CD14-positive monocyte (primary cell): Measurements from ENCODE around the gene LAMA3. TPM values are rescaled to one million over a fixed set of nuclear protein-coding genes. Genes with fewer than 3 reads are reported as not detected.

Experiments used
- DNase-seq, 3 donors: peaks; one replicate each; pipeline ENCODE4 v3.0.0-alpha.2; 2011 to 2022
- H2AFZ ChIP-seq: 2 replicates; pipeline ENCODE4 v1.6.0; 2012; ENCODE audit warnings: mild to moderate bottlenecking, low read depth, low read length, inconsistent platforms; ENCODE audit not compliant: insufficient read depth, poor library complexity, severe bottlenecking
- H3K27ac ChIP-seq, 2 donors: 1 replicate in 1 of 2; 2 replicates in 1 of 2; pipeline ENCODE4 v1.5.1; 2012 to 2013; ENCODE audit warnings: low read length in 2 of 2, control low read depth in 1 of 2, inconsistent platforms in 1 of 2, low read depth in 1 of 2, mild to moderate bottlenecking in 1 of 2
- H3K27me3 ChIP-seq, 2 donors: one replicate each; pipeline versions ENCODE4 v1.6.0 to v1.6.1; 2011 to 2013; ENCODE audit warnings: low read length in 2 of 2; ENCODE audit not compliant: control insufficient read depth in 2 of 2, insufficient read depth in 2 of 2
- H3K36me3 ChIP-seq, 2 donors: replicated peaks in 1 of 2; 1 replicate in 1 of 2; 2 replicates in 1 of 2; pipeline versions ENCODE4 v1.5.1 to v1.6.1; 2012 to 2013; ENCODE audit warnings: low read length in 2 of 2, control low read depth in 1 of 2, inconsistent platforms in 1 of 2, mild to moderate bottlenecking in 1 of 2; ENCODE audit not compliant: insufficient read depth in 2 of 2, control insufficient read depth in 1 of 2
- H3K4me1 ChIP-seq, 2 donors: 1 replicate in 1 of 2; 2 replicates in 1 of 2; pipeline versions ENCODE4 v1.5.1 to v1.6.1; 2012 to 2013; ENCODE audit warnings: low read length in 2 of 2, control low read depth in 1 of 2, inconsistent platforms in 1 of 2, mild to moderate bottlenecking in 1 of 2, moderate library complexity in 1 of 2; ENCODE audit not compliant: insufficient read depth in 2 of 2, control insufficient read depth in 1 of 2
- H3K4me2 ChIP-seq: replicated peaks from 2 replicates; pipeline ENCODE3; 2012; ENCODE audit warnings: low read length, moderate library complexity, mild to moderate bottlenecking; ENCODE audit not compliant: poor library complexity, severe bottlenecking; ENCODE audit errors: extremely low read depth
- H3K4me3 ChIP-seq, 3 experiments: fragments of 200-600 bp in 1 of 3; sonication (generic) in 1 of 3; replicated peaks in 1 of 3; 1 replicate in 2 of 3; 2 replicates in 1 of 3; pipeline ENCODE4 v1.5.1; 2011 to 2013; ENCODE audit warnings: low read length in 3 of 3, mild to moderate bottlenecking in 3 of 3, control low read depth in 2 of 3, low read depth in 2 of 3, inconsistent platforms in 1 of 3, moderate library complexity in 1 of 3
- H3K79me2 ChIP-seq: 2 replicates; pipeline ENCODE4 v1.6.0; 2012; ENCODE audit warnings: mild to moderate bottlenecking, control low read depth, inconsistent platforms, low read length, moderate library complexity; ENCODE audit not compliant: insufficient read depth
- H3K9ac ChIP-seq: 2 replicates; pipeline ENCODE4 v1.6.0; 2017; ENCODE audit warnings: low read length, mild to moderate bottlenecking; ENCODE audit not compliant: insufficient read depth, poor library complexity, severe bottlenecking
- H3K9me3 ChIP-seq, 2 donors: replicated peaks in 1 of 2; 1 replicate in 1 of 2; 2 replicates in 1 of 2; pipeline versions ENCODE4 v1.5.1 to v1.6.1; 2012 to 2013; ENCODE audit warnings: low read length in 2 of 2, control low read depth in 1 of 2; ENCODE audit not compliant: control insufficient read depth in 1 of 2, insufficient read depth in 1 of 2
- H4K20me1 ChIP-seq: 2 replicates; pipeline ENCODE4 v1.6.0; 2012; ENCODE audit warnings: mild to moderate bottlenecking, low read length, control low read depth, moderate library complexity; ENCODE audit not compliant: insufficient read depth
- H3K27ac Mint-ChIP-seq, 7 donors: one replicate each; pipeline ENCODE4 v1.8.0; 2020; ENCODE audit warnings: mild to moderate bottlenecking in 7 of 7, mixed read lengths in 7 of 7, moderate library complexity in 6 of 7, inconsistent platforms in 2 of 7
- H3K27me3 Mint-ChIP-seq, 3 donors: one replicate each; pipeline ENCODE4 v1.8.0; 2021 to 2022; ENCODE audit warnings: low read depth in 3 of 3, mild to moderate bottlenecking in 3 of 3, mixed read lengths in 3 of 3, moderate library complexity in 3 of 3, inconsistent platforms in 1 of 3
- H3K36me3 Mint-ChIP-seq, 2 donors: one replicate each; pipeline ENCODE4 v1.8.0; 2020; ENCODE audit warnings: mixed read lengths in 2 of 2, inconsistent platforms in 1 of 2, mild to moderate bottlenecking in 1 of 2
- H3K4me1 Mint-ChIP-seq: one replicate; pipeline ENCODE4 v1.8.0; 2020; ENCODE audit warnings: mild to moderate bottlenecking, mixed read lengths
- H3K4me3 Mint-ChIP-seq, 2 donors: one replicate each; pipeline ENCODE4 v1.8.0; 2020; ENCODE audit warnings: mild to moderate bottlenecking in 2 of 2, mixed read lengths in 2 of 2, moderate library complexity in 1 of 2
- H3K9me3 Mint-ChIP-seq, 7 donors: one replicate each; pipeline ENCODE4 v1.8.0; 2020 to 2022; ENCODE audit warnings: mixed read lengths in 7 of 7, mild to moderate bottlenecking in 6 of 7, moderate library complexity in 6 of 7, inconsistent platforms in 2 of 7
- WGBS: methylation state at CpG from one replicate; pipeline ENCODE4 v1.1.5; 2013; ENCODE audit warnings: missing lambda C conversion rate; ENCODE audit not compliant: insufficient coverage; 5-methylcytosine and 5-hydroxymethylcytosine counted together
- intact Hi-C, 2 donors: fragments of 100-400 bp; cut with micrococcal nuclease; formaldehyde crosslinking; loops; one replicate each; pipeline versions ENCODE4 v1.15.0 to v1.15.1; 2023
- polyA plus RNA-seq, 3 donors: library from polyadenylated mRNA; depleted of rRNA in 1 of 3; unstranded in 2 of 3; stranded (reverse) in 1 of 3; fragments of 300-500 nt in 2 of 3; fragments of >200 nt in 1 of 3; fragmentation: Illumina TruSeq in 2 of 3; gene quantifications; 1 replicate in 2 of 3; 2 replicates in 1 of 3; pipeline ENCODE4 v1.2.3, GENCODE V29; 2012 to 2021
- TF ChIP-seq, protein P1 (sequence below): fragments of 200-600 bp; IDR thresholded peaks from one replicate; pipeline ENCODE4 v1.8.0; 2022; ENCODE audit warnings: antibody characterized with exemption, mild to moderate bottlenecking

LAMA3 gene
- polyA plus RNA-seq, 3 donors = not detected

DNA sequence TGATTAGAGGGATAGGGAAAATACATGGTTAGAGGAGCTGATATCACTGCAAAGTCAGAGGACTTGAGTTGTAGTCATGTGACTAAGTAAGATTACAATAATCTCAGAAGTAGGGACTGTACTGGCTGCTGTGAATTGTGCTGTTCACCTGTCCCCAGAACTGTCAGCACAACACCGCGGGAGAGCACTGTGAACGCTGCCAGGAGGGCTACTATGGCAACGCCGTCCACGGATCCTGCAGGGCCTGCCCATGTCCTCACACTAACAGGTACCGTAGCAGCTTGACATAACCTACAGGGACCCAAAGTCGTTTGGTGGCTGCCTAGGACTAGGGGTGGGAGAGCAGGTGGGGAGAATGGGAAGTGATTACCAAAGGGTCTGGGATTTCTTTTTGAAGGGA, 192.5 kb downstream of the LAMA3 start:
- Histone ChIP-seq H2AFZ (no peak overlapping the region), H4K20me1 (no peaks in the 10 kb centered on the region), H3K36me3 (no peaks in the 10 kb centered on the region), H3K27me3 (no peaks in the 10 kb centered on the region), H3K27ac (no peak overlapping the region), H3K4me1 (no peaks in the 10 kb centered on the region), H3K4me3 (no peak overlapping the region), H3K79me2 (no peaks in the 10 kb centered on the region), H3K9me3 (no peaks in the 10 kb centered on the region), H3K4me2 (no peak overlapping the region), H3K9ac (no peak overlapping the region)
- no peak for DNase-seq
- Mint-ChIP-seq H3K4me1 (peaks cover 4% of the 10 kb centered on the region), H3K27me3 (peaks cover 1 to 3% (median 1%) of the 10 kb centered on the region in 3 donors), H3K36me3 (no peaks in the 10 kb centered on the region), H3K27ac (no peak overlapping the region), H3K4me3 (no peak overlapping the region), H3K9me3 (no peaks in the 10 kb centered on the region)
- intact Hi-C loops = no loop called here
- TF ChIP-seq, protein P1, sequence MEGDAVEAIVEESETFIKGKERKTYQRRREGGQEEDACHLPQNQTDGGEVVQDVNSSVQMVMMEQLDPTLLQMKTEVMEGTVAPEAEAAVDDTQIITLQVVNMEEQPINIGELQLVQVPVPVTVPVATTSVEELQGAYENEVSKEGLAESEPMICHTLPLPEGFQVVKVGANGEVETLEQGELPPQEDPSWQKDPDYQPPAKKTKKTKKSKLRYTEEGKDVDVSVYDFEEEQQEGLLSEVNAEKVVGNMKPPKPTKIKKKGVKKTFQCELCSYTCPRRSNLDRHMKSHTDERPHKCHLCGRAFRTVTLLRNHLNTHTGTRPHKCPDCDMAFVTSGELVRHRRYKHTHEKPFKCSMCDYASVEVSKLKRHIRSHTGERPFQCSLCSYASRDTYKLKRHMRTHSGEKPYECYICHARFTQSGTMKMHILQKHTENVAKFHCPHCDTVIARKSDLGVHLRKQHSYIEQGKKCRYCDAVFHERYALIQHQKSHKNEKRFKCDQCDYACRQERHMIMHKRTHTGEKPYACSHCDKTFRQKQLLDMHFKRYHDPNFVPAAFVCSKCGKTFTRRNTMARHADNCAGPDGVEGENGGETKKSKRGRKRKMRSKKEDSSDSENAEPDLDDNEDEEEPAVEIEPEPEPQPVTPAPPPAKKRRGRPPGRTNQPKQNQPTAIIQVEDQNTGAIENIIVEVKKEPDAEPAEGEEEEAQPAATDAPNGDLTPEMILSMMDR = no peak
- 92% methylated on average over 8 of the region's 8 CpGs for WGBS

DNA sequence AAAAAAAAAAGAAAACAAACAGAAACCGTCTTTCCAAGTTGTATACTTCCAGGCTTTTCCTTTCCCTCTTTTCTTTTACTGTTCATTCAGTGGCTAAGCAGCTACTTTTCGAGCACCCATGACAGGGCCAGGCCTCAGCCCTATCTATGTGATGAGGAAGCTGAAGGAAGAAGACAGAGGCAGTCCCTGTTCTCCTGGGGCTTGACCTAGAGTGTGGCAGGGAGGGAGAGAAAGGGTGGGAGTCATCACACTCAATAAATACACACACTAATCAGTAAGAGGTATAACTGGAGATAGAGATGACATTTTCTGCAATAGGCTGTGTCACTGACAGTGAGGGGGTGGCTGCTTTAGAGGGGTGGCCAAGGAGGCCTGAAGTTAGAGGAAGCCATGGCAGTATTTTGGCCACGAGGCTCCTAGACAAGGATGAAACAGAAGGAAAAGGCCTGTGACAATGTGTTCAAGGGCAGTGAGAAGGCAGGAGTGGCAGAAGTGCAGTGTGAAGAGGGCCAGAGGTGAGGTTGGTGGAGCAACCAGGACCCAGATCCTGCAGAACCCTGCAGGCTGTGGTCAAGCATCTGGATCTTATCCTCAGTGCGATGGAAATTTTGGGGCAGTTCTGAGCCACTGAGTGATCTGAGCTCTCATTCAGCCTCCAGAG, 193.5 kb downstream of the LAMA3 start:
- Histone ChIP-seq H3K4me3 (no peak overlapping the region), H3K27me3 (no peaks in the 10 kb centered on the region), H3K27ac (no peak overlapping the region), H3K4me2 (no peak overlapping the region), H3K79me2 (no peaks in the 10 kb centered on the region), H3K9me3 (no peaks in the 10 kb centered on the region), H2AFZ (no peak overlapping the region), H3K36me3 (no peaks in the 10 kb centered on the region), H4K20me1 (no peaks in the 10 kb centered on the region), H3K9ac (no peak overlapping the region), H3K4me1 (no peaks in the 10 kb centered on the region)
- no peaks in the 10 kb centered on the region for H3K36me3 Mint-ChIP-seq
- H3K27me3 Mint-ChIP-seq = peaks cover 1 to 3% (median 1%) of the 10 kb centered on the region in 3 donors
- H3K4me1 Mint-ChIP-seq = peaks cover 2% of the 10 kb centered on the region
- 91% methylated on average over 2 of the region's 4 CpGs for WGBS
- no peak overlapping the region for H3K27ac Mint-ChIP-seq
- H3K4me3 Mint-ChIP-seq = no peak overlapping the region
- TF ChIP-seq, protein P1 = no peak
- intact Hi-C loops = no loop called here
- no peaks in the 10 kb centered on the region for H3K9me3 Mint-ChIP-seq
- DNase-seq = no peak
